ENCODE data around the gene PRKAG2. TPM values are rescaled to one million over a fixed set of nuclear protein-coding genes. Genes with fewer than 3 reads are reported as not detected.
"Not testable (repeated sequence)": the region's sequence is repeated elsewhere in the genome, so short reads cannot be mapped to it uniquely, and the experiment has no call there.

Gene PRKAG2
- total and polyA plus RNA-seq, 2 experiments from 2014 or later: 9.1 to 14.9 TPM

- H3F3A ChIP-seq (replicated peaks; ENCODE audit: low read depth): no peaks in the 10 kb centered on the region
- Mint-ChIP-seq H3K9me3 (no peaks in the 10 kb centered on the region), H3K4me3 (no peak overlapping the region), H3K4me1 (no peaks in the 10 kb centered on the region), H3K27ac (no peak overlapping the region), H3K36me3 (ENCODE audit: low read depth) (no peaks in the 10 kb centered on the region), H3K27me3 (ENCODE audit: insufficient read depth, low read depth, poor library complexity) (peaks cover 8% of the 10 kb centered on the region)
- no peak overlapping the region for H3K4me2 ChIP-seq
- H3K4me1 ChIP-seq (ENCODE audit: insufficient read depth): no peaks in the 10 kb centered on the region
- no peak overlapping the region for H2AFZ ChIP-seq
- H3K36me3 ChIP-seq (ENCODE audit: insufficient read depth): no peaks in the 10 kb centered on the region
- H3K27me3 ChIP-seq (ENCODE audit: insufficient read depth): no peaks in the 10 kb centered on the region
- ATAC-seq: no peak
- no peak for DNase-seq (ENCODE audit: low spot score)
- H3K4me3 ChIP-seq: no peak overlapping the region
- no peak for TF ChIP-seq JUNB (IDR thresholded peaks at IDR 0.05; ENCODE audit: unreplicated experiment)
- TF ChIP-seq CTCF (conservative IDR thresholded peaks at IDR 0.05; ENCODE audit: low read depth in 2 of 2): no peak
- no peak for TF ChIP-seq EZH2phosphoT487 (IDR thresholded peaks at IDR 0.05; ENCODE audit: unreplicated experiment)
- no peak for TF ChIP-seq NANOG (IDR thresholded peaks at IDR 0.05; ENCODE audit: borderline replicate concordance)
- TF ChIP-seq STAT1 (IDR thresholded peaks at IDR 0.05; ENCODE audit: unreplicated experiment): no peak
- no peak for TF ChIP-seq REST (IDR thresholded peaks at IDR 0.05; ENCODE audit: unreplicated experiment)
- H3K79me2 ChIP-seq (replicated peaks; ENCODE audit: insufficient read depth): no peaks in the 10 kb centered on the region
- H4K20me1 ChIP-seq (replicated peaks; ENCODE audit: insufficient read depth): no peaks in the 10 kb centered on the region
- H3K27ac ChIP-seq (ENCODE audit: low read depth): no peak overlapping the region
- H3K9me2 ChIP-seq (ENCODE audit: insufficient read depth): 0 out of 2 replicates have a peak, but pooled peaks cover 2% of the 10 kb centered on the region
These were observed 32.7 kb downstream of the PRKAG2 start for GRCh38 chr7:151844071-151844824.

GRCh38 chr7:151843181-151843580 is 33.7 kb downstream of the PRKAG2 start:
- Histone ChIP-seq H3K27ac (ENCODE audit: low read depth) (no peak overlapping the region), H3K79me2 (replicated peaks; ENCODE audit: insufficient read depth) (no peaks in the 10 kb centered on the region), H3K4me2 (no peak overlapping the region), H3K27me3 (ENCODE audit: insufficient read depth) (no peaks in the 10 kb centered on the region), H3K4me3 (no peak overlapping the region), H3K36me3 (ENCODE audit: insufficient read depth) (no peaks in the 10 kb centered on the region), H3F3A (replicated peaks; ENCODE audit: low read depth) (no peaks in the 10 kb centered on the region), H3K4me1 (ENCODE audit: insufficient read depth) (no peaks in the 10 kb centered on the region), H2AFZ (no peak overlapping the region), H4K20me1 (replicated peaks; ENCODE audit: insufficient read depth) (no peaks in the 10 kb centered on the region), H3K9me2 (ENCODE audit: insufficient read depth) (0 out of 2 replicates have a peak, but pooled peaks cover 2% of the 10 kb centered on the region)
- Mint-ChIP-seq H3K4me3 (no peak overlapping the region), H3K36me3 (ENCODE audit: low read depth) (no peaks in the 10 kb centered on the region), H3K27me3 (ENCODE audit: insufficient read depth, low read depth, poor library complexity) (peaks cover 8% of the 10 kb centered on the region), H3K4me1 (peaks cover under 1% of the 10 kb centered on the region; the same call in 2 of the 3 replicates), H3K27ac (no peak overlapping the region), H3K9me3 (no peaks in the 10 kb centered on the region)
- DNase-seq (ENCODE audit: low spot score) (no peak), ATAC-seq (no peak)
- TF ChIP-seq JUNB (IDR thresholded peaks at IDR 0.05; ENCODE audit: unreplicated experiment): no peak
- no peak for TF ChIP-seq POLR2AphosphoS5 (IDR thresholded peaks at IDR 0.05; ENCODE audit: low read depth)
- no peak for TF ChIP-seq ZNF331 (CRISPR knock-in tag; IDR thresholded peaks at IDR 0.05; ENCODE audit: low read depth)
- no peak for TF ChIP-seq STAT1 (IDR thresholded peaks at IDR 0.05; ENCODE audit: unreplicated experiment)
- TF ChIP-seq CTCF (conservative IDR thresholded peaks at IDR 0.05; ENCODE audit: low read depth in 2 of 2): no peak
- TF ChIP-seq EZH2phosphoT487 (IDR thresholded peaks at IDR 0.05; ENCODE audit: unreplicated experiment): no peak

- not testable (repeated sequence) for ATAC-seq
These were observed 35.4 kb downstream of the PRKAG2 start for GRCh38 chr7:151841395-151842051.

More at GRCh38 chr7:151841395-151842051, 35.4 kb downstream of the PRKAG2 start:
- not testable (repeated sequence) for H3K27ac Mint-ChIP-seq; H3K36me3 Mint-ChIP-seq (ENCODE audit: low read depth); H3F3A ChIP-seq (replicated peaks; ENCODE audit: low read depth); H3K4me2 ChIP-seq; H3K79me2 ChIP-seq (replicated peaks; ENCODE audit: insufficient read depth); H3K27ac ChIP-seq (ENCODE audit: low read depth); H3K4me3 Mint-ChIP-seq; H3K9me3 Mint-ChIP-seq; H3K27me3 ChIP-seq (ENCODE audit: insufficient read depth); H4K20me1 ChIP-seq (replicated peaks; ENCODE audit: insufficient read depth); H3K27me3 Mint-ChIP-seq (ENCODE audit: insufficient read depth, low read depth, poor library complexity); DNase-seq (ENCODE audit: low spot score); H3K36me3 ChIP-seq (ENCODE audit: insufficient read depth); H3K4me3 ChIP-seq; H3K9me2 ChIP-seq (ENCODE audit: insufficient read depth); H3K4me1 ChIP-seq (ENCODE audit: insufficient read depth); H2AFZ ChIP-seq
- peaks cover 17% of the 10 kb centered on the region for H3K4me1 Mint-ChIP-seq
